Nephron (organoid): Measurements from ENCODE around the gene PTPRN2.

Source experiments
- H3K27ac Mint-ChIP-seq, 3 experiments: 2 replicates each; pipeline ENCODE4 v1.8.0; 2020; ENCODE audit warnings: mixed read lengths in 3 of 3, mild to moderate bottlenecking in 2 of 3, moderate library complexity in 1 of 3
- H3K27me3 Mint-ChIP-seq: 2 replicates; pipeline ENCODE4 v1.8.0; 2021; ENCODE audit warnings: low read depth, mild to moderate bottlenecking, moderate library complexity, mixed read lengths
- H3K36me3 Mint-ChIP-seq: 2 replicates; pipeline ENCODE4 v1.8.0; 2020; ENCODE audit warnings: low read depth, mixed read lengths
- H3K4me1 Mint-ChIP-seq: 2 replicates; pipeline ENCODE4 v1.8.0; 2020; ENCODE audit warnings: mixed read lengths
- H3K4me3 Mint-ChIP-seq, 3 experiments: 2 replicates each; pipeline ENCODE4 v1.8.0; 2020; ENCODE audit warnings: mild to moderate bottlenecking in 3 of 3, mixed read lengths in 3 of 3, moderate library complexity in 2 of 3
- H3K9me3 Mint-ChIP-seq: 2 replicates; pipeline ENCODE4 v1.8.0; 2020; ENCODE audit warnings: mixed read lengths
- CTCF ChIP-seq, 3 experiments: fragments of 200-600 bp; sonication (generic); IDR thresholded peaks; one replicate each; pipeline ENCODE4 v1.5.0; 2021; ENCODE audit warnings: antibody characterized with exemption in 3 of 3; ENCODE audit not compliant: unreplicated experiment in 3 of 3

Gene PTPRN2

GRCh38 chr7:157822688-157823031, 765.0 kb downstream of the PTPRN2 start:
- H3K4me3 Mint-ChIP-seq, result no peak overlapping the region

GRCh38 chr7:157821959-157822687, 765.5 kb downstream of the PTPRN2 start:
- H3K27ac Mint-ChIP-seq, result no peak overlapping the region
- H3K9me3 Mint-ChIP-seq, result no peaks in the 10 kb centered on the region
- no peaks in the 10 kb centered on the region for H3K36me3 Mint-ChIP-seq
- TF ChIP-seq CTCF (IDR thresholded peaks at IDR 0.05; ENCODE audit: unreplicated experiment in 3 of 3), result no peak
- no peak overlapping the region for H3K4me3 Mint-ChIP-seq
- H3K27me3 Mint-ChIP-seq, result no peaks in the 10 kb centered on the region
- no peaks in the 10 kb centered on the region for H3K4me1 Mint-ChIP-seq

More at GRCh38 chr7:157822688-157823031, 765.0 kb downstream of the PTPRN2 start:
- no peak for TF ChIP-seq CTCF (IDR thresholded peaks at IDR 0.05; ENCODE audit: unreplicated experiment in 3 of 3)
- Mint-ChIP-seq H3K9me3 (no peaks in the 10 kb centered on the region), H3K27ac (no peak overlapping the region), H3K4me1 (no peaks in the 10 kb centered on the region), H3K27me3 (no peaks in the 10 kb centered on the region), H3K36me3 (no peaks in the 10 kb centered on the region)

- no peaks in the 10 kb centered on the region for H3K9me3 Mint-ChIP-seq
- H3K4me1 Mint-ChIP-seq, result no peaks in the 10 kb centered on the region
- no peaks in the 10 kb centered on the region for H3K36me3 Mint-ChIP-seq
- no peaks in the 10 kb centered on the region for H3K27me3 Mint-ChIP-seq
- no peak overlapping the region for H3K4me3 Mint-ChIP-seq
- no peak overlapping the region for H3K27ac Mint-ChIP-seq
- no peak for TF ChIP-seq CTCF (IDR thresholded peaks at IDR 0.05; ENCODE audit: unreplicated experiment in 3 of 3)
Observed at GRCh38 chr7:157820796-157821195, 766.8 kb downstream of the PTPRN2 start.

GRCh38 chr7:157819455-157819807, 768.2 kb downstream of the PTPRN2 start:
- no peaks in the 10 kb centered on the region for H3K36me3 Mint-ChIP-seq
- no peaks in the 10 kb centered on the region for H3K27me3 Mint-ChIP-seq
- TF ChIP-seq CTCF (IDR thresholded peaks at IDR 0.05; ENCODE audit: unreplicated experiment in 3 of 3), result no peak
- no peak overlapping the region for H3K4me3 Mint-ChIP-seq
- H3K9me3 Mint-ChIP-seq, result no peaks in the 10 kb centered on the region
- H3K4me1 Mint-ChIP-seq, result no peaks in the 10 kb centered on the region
- no peak overlapping the region for H3K27ac Mint-ChIP-seq

GRCh38 chr7:157818701-157819454, 768.7 kb downstream of the PTPRN2 start:
- no peaks in the 10 kb centered on the region for H3K9me3 Mint-ChIP-seq
- H3K27me3 Mint-ChIP-seq, result no peaks in the 10 kb centered on the region
- H3K36me3 Mint-ChIP-seq, result no peaks in the 10 kb centered on the region
- no peak overlapping the region for H3K27ac Mint-ChIP-seq
- no peak overlapping the region for H3K4me3 Mint-ChIP-seq
- no peak for TF ChIP-seq CTCF (IDR thresholded peaks at IDR 0.05; ENCODE audit: unreplicated experiment in 3 of 3)
- no peaks in the 10 kb centered on the region for H3K4me1 Mint-ChIP-seq
